Body of pancreas (tissue), 4 donors: ENCODE measurements around the gene MYL4.

Source experiments
- POLR2A ChIP-seq, 3 donors: fragments of 450-650 bp; IDR thresholded peaks; one replicate each; pipeline ENCODE4 v1.6.1; 2016; ENCODE audit warnings: antibody characterized with exemption in 3 of 3, mild to moderate bottlenecking in 2 of 3
- TF ChIP-seq, protein P1 (sequence below), 7 experiments: fragments of 450-650 bp in 4 of 7; fragments of 200-600 bp in 3 of 7; sonication (generic) in 3 of 7; IDR thresholded peaks; one replicate each; pipeline ENCODE4 v1.5.1; 2016 to 2019; ENCODE audit warnings: antibody characterized with exemption in 7 of 7

DNA sequence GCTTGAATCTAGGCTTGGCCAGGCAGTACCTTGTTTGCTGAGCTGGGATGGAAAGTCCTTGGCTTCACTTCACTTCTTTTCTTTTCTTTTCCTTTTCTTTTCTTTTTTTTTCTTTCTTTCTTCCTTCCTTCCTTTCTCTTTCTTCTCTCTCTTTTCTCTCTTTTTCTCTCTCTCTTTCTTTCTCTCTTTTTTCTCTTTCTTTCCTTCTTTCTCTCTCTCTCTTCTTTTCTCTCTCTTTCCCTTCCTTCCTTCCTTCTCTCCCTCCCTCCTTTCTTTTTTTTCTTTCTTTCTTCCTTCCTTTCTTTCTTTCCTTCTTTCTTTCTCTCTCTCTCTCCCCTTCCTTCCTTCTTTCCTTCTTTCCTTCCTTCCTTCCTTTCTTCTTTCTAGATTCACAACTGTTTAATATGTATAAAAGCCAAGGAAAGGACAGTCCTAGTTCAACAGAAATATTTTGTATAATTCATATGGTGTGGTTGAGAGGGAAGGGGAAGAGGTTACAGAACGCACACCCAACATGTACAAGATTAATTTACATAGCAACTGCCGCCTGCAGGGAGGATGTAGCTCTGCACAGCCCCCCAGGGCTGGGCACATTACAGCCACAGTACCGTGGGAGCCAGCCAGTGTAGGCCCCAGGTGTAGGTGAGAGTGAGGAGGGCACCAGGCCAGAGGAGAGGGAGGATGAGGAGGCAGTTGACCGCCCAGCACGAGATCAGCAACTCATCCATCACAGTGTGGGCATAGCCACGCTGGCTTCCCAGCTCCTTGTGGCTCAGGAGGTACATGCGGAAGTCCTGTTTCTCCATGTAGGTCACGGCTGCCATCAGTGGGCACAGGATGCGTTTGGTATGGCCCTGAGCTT, 34.8 kb downstream of the MYL4 start:
- TF ChIP-seq, protein P1, sequence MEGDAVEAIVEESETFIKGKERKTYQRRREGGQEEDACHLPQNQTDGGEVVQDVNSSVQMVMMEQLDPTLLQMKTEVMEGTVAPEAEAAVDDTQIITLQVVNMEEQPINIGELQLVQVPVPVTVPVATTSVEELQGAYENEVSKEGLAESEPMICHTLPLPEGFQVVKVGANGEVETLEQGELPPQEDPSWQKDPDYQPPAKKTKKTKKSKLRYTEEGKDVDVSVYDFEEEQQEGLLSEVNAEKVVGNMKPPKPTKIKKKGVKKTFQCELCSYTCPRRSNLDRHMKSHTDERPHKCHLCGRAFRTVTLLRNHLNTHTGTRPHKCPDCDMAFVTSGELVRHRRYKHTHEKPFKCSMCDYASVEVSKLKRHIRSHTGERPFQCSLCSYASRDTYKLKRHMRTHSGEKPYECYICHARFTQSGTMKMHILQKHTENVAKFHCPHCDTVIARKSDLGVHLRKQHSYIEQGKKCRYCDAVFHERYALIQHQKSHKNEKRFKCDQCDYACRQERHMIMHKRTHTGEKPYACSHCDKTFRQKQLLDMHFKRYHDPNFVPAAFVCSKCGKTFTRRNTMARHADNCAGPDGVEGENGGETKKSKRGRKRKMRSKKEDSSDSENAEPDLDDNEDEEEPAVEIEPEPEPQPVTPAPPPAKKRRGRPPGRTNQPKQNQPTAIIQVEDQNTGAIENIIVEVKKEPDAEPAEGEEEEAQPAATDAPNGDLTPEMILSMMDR (IDR thresholded peaks at IDR 0.05), result no peak
- no peak for TF ChIP-seq POLR2A (IDR thresholded peaks at IDR 0.05)
